ENCODE data around the gene PCSK4.

DNA sequence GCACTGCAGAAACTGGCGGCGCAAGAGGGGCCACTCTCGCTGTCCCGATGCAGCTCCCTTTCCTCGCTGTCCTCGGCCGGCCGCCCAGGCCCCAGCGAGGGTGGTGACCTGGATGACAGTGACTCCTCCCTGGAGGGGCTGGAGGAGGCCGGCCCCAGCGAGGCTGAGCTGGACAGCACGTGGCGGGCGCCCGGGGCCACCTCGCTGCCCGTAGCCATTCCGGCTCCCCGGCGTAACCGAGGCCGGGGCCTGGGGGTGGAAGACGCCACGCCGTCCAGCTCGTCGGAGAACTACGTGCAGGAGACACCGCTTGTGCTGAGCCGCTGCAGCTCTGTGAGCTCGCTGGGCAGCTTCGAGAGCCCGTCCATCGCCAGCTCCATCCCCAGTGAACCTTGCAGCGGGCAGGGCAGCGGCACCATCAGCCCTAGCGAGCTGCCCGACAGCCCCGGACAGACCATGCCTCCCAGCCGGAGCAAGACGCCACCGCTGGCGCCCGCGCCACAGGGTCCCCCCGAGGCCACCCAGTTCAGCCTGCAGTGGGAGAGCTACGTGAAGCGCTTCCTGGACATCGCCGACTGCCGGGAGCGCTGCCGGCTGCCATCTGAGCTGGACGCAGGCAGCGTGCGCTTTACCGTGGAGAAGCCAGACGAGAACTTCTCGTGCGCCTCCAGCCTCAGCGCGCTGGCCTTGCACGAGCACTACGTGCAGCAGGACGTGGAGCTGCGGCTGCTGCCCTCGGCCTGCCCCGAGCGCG lies 23.5 kb downstream of the PCSK4 start:
- TF ChIP-seq, protein P1, sequence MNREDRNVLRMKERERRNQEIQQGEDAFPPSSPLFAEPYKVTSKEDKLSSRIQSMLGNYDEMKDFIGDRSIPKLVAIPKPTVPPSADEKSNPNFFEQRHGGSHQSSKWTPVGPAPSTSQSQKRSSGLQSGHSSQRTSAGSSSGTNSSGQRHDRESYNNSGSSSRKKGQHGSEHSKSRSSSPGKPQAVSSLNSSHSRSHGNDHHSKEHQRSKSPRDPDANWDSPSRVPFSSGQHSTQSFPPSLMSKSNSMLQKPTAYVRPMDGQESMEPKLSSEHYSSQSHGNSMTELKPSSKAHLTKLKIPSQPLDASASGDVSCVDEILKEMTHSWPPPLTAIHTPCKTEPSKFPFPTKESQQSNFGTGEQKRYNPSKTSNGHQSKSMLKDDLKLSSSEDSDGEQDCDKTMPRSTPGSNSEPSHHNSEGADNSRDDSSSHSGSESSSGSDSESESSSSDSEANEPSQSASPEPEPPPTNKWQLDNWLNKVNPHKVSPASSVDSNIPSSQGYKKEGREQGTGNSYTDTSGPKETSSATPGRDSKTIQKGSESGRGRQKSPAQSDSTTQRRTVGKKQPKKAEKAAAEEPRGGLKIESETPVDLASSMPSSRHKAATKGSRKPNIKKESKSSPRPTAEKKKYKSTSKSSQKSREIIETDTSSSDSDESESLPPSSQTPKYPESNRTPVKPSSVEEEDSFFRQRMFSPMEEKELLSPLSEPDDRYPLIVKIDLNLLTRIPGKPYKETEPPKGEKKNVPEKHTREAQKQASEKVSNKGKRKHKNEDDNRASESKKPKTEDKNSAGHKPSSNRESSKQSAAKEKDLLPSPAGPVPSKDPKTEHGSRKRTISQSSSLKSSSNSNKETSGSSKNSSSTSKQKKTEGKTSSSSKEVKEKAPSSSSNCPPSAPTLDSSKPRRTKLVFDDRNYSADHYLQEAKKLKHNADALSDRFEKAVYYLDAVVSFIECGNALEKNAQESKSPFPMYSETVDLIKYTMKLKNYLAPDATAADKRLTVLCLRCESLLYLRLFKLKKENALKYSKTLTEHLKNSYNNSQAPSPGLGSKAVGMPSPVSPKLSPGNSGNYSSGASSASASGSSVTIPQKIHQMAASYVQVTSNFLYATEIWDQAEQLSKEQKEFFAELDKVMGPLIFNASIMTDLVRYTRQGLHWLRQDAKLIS (CRISPR knock-in tag; IDR thresholded peaks at IDR 0.05): no peak
- TF ChIP-seq, protein P2, sequence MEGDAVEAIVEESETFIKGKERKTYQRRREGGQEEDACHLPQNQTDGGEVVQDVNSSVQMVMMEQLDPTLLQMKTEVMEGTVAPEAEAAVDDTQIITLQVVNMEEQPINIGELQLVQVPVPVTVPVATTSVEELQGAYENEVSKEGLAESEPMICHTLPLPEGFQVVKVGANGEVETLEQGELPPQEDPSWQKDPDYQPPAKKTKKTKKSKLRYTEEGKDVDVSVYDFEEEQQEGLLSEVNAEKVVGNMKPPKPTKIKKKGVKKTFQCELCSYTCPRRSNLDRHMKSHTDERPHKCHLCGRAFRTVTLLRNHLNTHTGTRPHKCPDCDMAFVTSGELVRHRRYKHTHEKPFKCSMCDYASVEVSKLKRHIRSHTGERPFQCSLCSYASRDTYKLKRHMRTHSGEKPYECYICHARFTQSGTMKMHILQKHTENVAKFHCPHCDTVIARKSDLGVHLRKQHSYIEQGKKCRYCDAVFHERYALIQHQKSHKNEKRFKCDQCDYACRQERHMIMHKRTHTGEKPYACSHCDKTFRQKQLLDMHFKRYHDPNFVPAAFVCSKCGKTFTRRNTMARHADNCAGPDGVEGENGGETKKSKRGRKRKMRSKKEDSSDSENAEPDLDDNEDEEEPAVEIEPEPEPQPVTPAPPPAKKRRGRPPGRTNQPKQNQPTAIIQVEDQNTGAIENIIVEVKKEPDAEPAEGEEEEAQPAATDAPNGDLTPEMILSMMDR (IDR thresholded peaks at IDR 0.05 in 2 of 3, conservative IDR thresholded peaks at IDR 0.05 in 1 of 3; ENCODE audit: insufficient read depth in 2 of 3, low read depth in 1 of 3, low read length in 3 of 3): no peak
- TF ChIP-seq TCF7 (IDR thresholded peaks at IDR 0.05; ENCODE audit: borderline replicate concordance) (no peak), MXI1 (IDR thresholded peaks at IDR 0.05; ENCODE audit: low read depth, low read length) (no peak), HDGF (IDR thresholded peaks at IDR 0.05) (no peak), TCF7L2 (IDR thresholded peaks at IDR 0.05; ENCODE audit: low read depth, low read length) (no peak), SMAD1 (IDR thresholded peaks at IDR 0.05; ENCODE audit: low read depth, low read length, partially characterized antibody) (no peak), POLR2AphosphoS5 (IDR thresholded peaks at IDR 0.05; ENCODE audit: control insufficient read depth, insufficient read depth, low read depth, low read length) (no peak), GATA2 (CRISPR knock-in tag; IDR thresholded peaks at IDR 0.05) (no peak), POLR3A (IDR thresholded peaks at IDR 0.05; ENCODE audit: borderline replicate concordance, extremely low read depth, insufficient read depth, insufficient read length) (no peak)
- TF ChIP-seq, protein P3, sequence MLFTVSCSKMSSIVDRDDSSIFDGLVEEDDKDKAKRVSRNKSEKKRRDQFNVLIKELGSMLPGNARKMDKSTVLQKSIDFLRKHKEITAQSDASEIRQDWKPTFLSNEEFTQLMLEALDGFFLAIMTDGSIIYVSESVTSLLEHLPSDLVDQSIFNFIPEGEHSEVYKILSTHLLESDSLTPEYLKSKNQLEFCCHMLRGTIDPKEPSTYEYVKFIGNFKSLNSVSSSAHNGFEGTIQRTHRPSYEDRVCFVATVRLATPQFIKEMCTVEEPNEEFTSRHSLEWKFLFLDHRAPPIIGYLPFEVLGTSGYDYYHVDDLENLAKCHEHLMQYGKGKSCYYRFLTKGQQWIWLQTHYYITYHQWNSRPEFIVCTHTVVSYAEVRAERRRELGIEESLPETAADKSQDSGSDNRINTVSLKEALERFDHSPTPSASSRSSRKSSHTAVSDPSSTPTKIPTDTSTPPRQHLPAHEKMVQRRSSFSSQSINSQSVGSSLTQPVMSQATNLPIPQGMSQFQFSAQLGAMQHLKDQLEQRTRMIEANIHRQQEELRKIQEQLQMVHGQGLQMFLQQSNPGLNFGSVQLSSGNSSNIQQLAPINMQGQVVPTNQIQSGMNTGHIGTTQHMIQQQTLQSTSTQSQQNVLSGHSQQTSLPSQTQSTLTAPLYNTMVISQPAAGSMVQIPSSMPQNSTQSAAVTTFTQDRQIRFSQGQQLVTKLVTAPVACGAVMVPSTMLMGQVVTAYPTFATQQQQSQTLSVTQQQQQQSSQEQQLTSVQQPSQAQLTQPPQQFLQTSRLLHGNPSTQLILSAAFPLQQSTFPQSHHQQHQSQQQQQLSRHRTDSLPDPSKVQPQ (CRISPR knock-in tag; IDR thresholded peaks at IDR 0.05; ENCODE audit: borderline replicate concordance): no peak
